Tibial nerve (tissue), 4 donors: Measurements from ENCODE around the gene LPA.
"Not testable (repeated sequence)": the region's sequence is repeated elsewhere in the genome, so short reads cannot be mapped to it uniquely, and the experiment has no call there.

ENCODE experiments used
- CTCF ChIP-seq, 5 experiments: fragments of 200-600 bp in 3 of 5; fragments of 450-650 bp in 2 of 5; sonication (generic) in 3 of 5; IDR thresholded peaks; one replicate each; pipeline ENCODE4 v1.5.1; 2016 to 2019; ENCODE audit warnings: antibody characterized with exemption in 5 of 5, mild to moderate bottlenecking in 3 of 5, moderate library complexity in 2 of 5
- EP300 ChIP-seq, 2 donors: sonication (generic); formaldehyde crosslinking; IDR thresholded peaks; one replicate each; pipeline ENCODE4 v1.6.1; 2017; ENCODE audit warnings: antibody characterized with exemption in 2 of 2, mild to moderate bottlenecking in 1 of 2

GRCh38 chr6:160571201-160571600 lies 92.9 kb downstream of the LPA start:
- TF ChIP-seq CTCF, EP300 (IDR thresholded peaks at IDR 0.05): not testable (repeated sequence)
